SJCRH30 (cell line): ENCODE results near the gene CRTAC1. TPM values are rescaled to one million over a fixed set of nuclear protein-coding genes. Genes with fewer than 3 reads are reported as not detected.

Experiments
- DNase-seq, 2 experiments: peaks; one replicate each; pipeline ENCODE4 v3.0.0-alpha.2; 2015 to 2020
- H3K27ac ChIP-seq: fragments of 250-450 bp; sonication (Bioruptor Pico); 2 replicates; pipeline ENCODE4 v1.5.1; 2020; ENCODE audit warnings: mild to moderate bottlenecking, moderate library complexity
- H3K27me3 ChIP-seq: fragments of 250-450 bp; sonication (Bioruptor Pico); 2 replicates; pipeline ENCODE4 v1.5.1; 2020; ENCODE audit warnings: mild to moderate bottlenecking, moderate library complexity
- H3K36me3 ChIP-seq: fragments of 250-450 bp; sonication (Bioruptor Pico); 2 replicates; pipeline ENCODE4 v1.5.1; 2020; ENCODE audit warnings: mild to moderate bottlenecking, moderate library complexity
- H3K4me1 ChIP-seq: fragments of 250-450 bp; sonication (Bioruptor Pico); 2 replicates; pipeline ENCODE4 v1.5.1; 2020; ENCODE audit warnings: mild to moderate bottlenecking, moderate library complexity
- H3K4me3 ChIP-seq: fragments of 250-450 bp; sonication (Bioruptor Pico); 2 replicates; pipeline ENCODE4 v1.5.1; 2020; ENCODE audit warnings: mild to moderate bottlenecking, moderate library complexity
- H3K9me3 ChIP-seq: fragments of 250-450 bp; sonication (Bioruptor Pico); replicated peaks from 2 replicates; pipeline ENCODE4 v1.5.1; 2020; ENCODE audit warnings: mild to moderate bottlenecking, moderate library complexity
- total RNA-seq: library from RNA; depleted of rRNA; stranded (reverse); fragments of >200 nt; shearing (Covaris generic); gene quantifications from 2 replicates; pipeline ENCODE4 v1.2.3, GENCODE V29; 2014

The CRTAC1 gene
- total RNA-seq, 1 experiment from 2014 or later: not detected

DNA sequence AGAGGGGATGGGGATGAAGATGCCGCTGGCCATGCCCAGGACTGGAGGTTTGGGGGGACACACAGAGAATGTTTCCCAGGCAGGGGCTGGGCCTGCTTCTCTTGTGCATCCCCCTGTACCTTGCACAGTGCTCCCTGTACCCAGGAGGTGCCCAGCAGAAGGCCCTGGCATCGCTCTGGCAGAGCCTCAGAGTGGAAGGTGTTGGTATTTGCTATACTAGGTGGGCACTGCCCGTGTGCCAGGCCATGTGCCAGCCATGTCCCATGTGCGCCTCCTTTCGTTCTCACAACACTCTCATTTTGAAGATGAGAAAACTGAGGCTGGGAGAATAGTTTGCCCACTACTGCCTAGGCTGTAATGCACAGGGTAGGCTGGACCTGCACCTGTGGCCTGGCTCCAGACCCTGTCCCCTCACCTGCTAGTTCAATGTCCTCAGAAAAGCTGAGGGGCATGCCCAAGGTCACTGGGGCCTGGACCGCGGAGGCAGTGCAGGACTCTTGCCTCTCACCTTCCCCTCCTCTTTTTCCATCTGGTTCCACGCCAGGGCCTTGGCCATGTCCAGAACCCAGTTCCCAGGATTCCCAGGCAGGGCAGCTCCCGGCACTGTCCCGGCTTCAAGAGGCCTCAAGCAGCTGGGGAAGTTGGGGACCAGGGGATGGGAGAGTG, 116.1 kb downstream of the CRTAC1 start:
- peaks cover 2% of the 10 kb centered on the region; the same call in 1 of the 2 replicates for H3K4me1 ChIP-seq
- peaks cover 29% of the 10 kb centered on the region for H3K27me3 ChIP-seq
- no peaks in the 10 kb centered on the region for H3K9me3 ChIP-seq
- H3K36me3 ChIP-seq: no peaks in the 10 kb centered on the region
- no peak overlapping the region for H3K4me3 ChIP-seq
- H3K27ac ChIP-seq: no peak overlapping the region
- DNase-seq: no peak

DNA sequence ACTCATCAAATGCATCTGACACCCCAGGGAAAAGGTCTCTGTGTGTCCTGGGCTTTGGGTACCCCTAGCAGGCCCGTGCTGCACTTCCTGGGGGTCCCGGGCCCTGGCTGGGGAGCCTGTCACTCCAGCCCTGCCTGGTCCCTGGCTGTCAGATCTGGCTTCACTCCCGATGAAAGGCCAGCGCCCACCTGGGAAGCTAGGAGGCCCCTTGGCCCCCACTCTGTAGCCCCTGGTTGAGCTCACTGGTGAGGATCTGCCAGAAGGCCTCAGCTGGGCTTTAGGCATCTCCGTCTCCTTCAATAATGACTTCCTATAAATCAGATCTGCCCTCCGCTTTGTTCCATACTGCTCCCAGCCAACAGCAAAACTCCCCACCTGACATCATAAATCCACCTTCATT, 116.8 kb downstream of the CRTAC1 start:
- Histone ChIP-seq H3K27ac (no peak overlapping the region), H3K4me1 (peaks cover 2% of the 10 kb centered on the region; the same call in 1 of the 2 replicates), H3K9me3 (no peaks in the 10 kb centered on the region), H3K4me3 (no peak overlapping the region), H3K27me3 (peaks cover 32% of the 10 kb centered on the region), H3K36me3 (no peaks in the 10 kb centered on the region)
- DNase-seq: no peak

DNA sequence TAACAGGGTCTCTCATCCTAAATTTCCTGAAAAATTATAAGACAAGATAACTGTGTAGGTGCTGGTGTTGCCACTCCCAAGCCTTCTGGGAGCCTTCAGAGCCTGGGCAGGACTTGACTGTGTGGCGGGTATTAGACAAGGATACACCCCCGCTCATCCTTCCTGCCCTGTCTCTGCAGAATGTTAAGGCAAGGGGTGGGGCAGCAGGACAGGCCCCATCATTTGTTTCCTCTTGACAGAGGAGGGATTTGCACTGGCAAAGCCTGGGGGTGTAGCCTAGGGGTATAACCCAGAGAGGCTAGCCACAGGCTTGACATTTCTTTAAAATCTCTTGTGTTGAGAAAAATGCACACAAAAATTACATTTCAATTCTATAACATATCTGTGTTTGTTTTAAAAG, 117.2 kb downstream of the CRTAC1 start:
- Histone ChIP-seq H3K27ac (no peak overlapping the region), H3K4me1 (peaks cover 2% of the 10 kb centered on the region; the same call in 1 of the 2 replicates), H3K9me3 (no peaks in the 10 kb centered on the region), H3K4me3 (no peak overlapping the region), H3K36me3 (no peaks in the 10 kb centered on the region), H3K27me3 (peaks cover 29% of the 10 kb centered on the region)
- no peak for DNase-seq

DNA sequence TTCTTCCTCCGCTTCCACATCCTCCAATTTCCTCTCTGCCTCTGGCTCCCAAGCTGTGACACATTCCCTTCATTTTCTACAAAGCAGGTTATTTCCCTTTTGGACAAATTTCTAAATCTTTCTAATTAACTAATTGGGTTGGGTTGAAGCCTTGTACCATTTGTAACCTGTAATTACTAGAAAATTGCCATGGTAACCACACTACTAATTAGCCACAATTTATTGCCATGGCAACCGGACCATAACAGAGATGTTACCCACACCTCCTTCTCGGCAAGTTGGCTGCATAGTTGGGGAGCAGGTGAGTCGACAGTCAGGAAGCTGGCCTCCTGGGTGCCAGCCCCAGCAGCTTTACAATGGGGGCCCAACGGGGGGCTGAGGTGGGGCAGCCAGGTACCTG, 119.2 kb downstream of the CRTAC1 start:
- H3K4me3 ChIP-seq: no peak overlapping the region
- H3K27ac ChIP-seq: no peak overlapping the region
- peaks cover 2% of the 10 kb centered on the region; the same call in 1 of the 2 replicates for H3K4me1 ChIP-seq
- H3K36me3 ChIP-seq: no peaks in the 10 kb centered on the region
- no peaks in the 10 kb centered on the region for H3K9me3 ChIP-seq
- DNase-seq: no peak
- H3K27me3 ChIP-seq: peaks cover 26% of the 10 kb centered on the region

DNA sequence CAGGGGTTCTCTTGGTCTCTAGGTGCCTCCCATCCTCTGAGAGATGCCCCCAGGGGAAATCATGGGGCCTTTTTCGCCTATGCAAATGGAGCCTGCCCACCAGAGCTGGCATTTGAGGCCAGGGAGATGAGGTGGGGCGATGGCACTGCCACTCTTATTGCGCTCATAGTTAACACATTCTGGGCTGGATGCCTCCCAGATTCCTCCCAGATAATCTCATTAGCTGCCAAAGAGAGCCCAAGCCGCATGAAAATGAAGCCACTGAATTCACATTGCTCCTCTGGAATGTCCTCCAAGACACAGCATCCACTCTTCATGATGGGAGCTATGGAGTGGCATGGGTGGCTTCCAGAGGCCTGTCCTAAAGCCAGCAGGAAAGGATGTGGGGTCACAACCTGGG, 119.8 kb downstream of the CRTAC1 start:
- H3K27me3 ChIP-seq: peaks cover 29% of the 10 kb centered on the region
- no peak overlapping the region for H3K4me3 ChIP-seq
- no peaks in the 10 kb centered on the region for H3K9me3 ChIP-seq
- no peak overlapping the region for H3K27ac ChIP-seq
- H3K36me3 ChIP-seq: no peaks in the 10 kb centered on the region
- DNase-seq: no peak
- H3K4me1 ChIP-seq: peaks cover 2% of the 10 kb centered on the region; the same call in 1 of the 2 replicates

DNA sequence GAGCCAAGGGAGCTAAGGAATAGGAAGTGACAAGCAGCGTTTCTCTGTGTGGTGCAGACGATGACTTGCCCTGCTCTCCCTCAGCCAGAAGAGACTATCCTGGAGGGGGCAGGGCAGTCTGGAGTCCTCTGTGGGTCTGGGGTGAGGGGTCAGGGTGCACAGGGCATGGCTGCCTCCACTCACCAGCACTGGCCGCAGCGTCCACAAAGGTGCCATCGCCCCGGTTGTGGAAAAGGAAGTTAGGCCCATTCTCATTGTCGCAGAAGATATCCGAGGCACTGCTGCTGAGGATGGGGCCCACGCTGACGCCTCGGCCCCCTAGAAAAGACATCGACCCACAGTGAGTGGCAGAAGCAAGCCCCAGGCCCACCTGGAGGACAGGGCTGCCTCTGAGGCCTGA, 122.6 kb downstream of the CRTAC1 start:
- peaks cover 29% of the 10 kb centered on the region for H3K27me3 ChIP-seq
- no peak for DNase-seq
- H3K27ac ChIP-seq: no peak overlapping the region
- no peak overlapping the region for H3K4me3 ChIP-seq
- no peaks in the 10 kb centered on the region for H3K4me1 ChIP-seq
- H3K9me3 ChIP-seq: no peaks in the 10 kb centered on the region
- H3K36me3 ChIP-seq: no peaks in the 10 kb centered on the region

DNA sequence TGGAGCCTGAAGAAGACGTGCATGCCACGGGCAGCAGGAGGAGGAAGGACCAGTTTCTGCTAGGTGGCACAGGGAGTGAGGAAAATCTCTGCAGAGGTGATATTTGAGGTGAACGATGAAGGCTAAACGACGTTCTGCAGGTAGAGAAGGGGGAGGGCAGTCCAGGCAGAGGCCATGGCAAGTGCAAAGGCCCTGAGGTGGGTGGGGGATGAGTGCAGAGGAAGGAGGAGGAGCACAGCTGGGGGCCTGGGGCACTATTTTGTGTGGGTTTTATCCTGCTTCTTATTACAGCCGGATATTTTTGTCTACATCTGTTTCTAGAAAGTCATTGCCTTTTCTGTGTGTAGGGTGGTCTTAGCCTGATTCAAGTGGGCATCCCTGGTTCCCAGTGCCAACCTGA, 123.2 kb downstream of the CRTAC1 start:
- no peaks in the 10 kb centered on the region for H3K36me3 ChIP-seq
- peaks cover 24% of the 10 kb centered on the region for H3K27me3 ChIP-seq
- H3K4me3 ChIP-seq: no peak overlapping the region
- no peak for DNase-seq
- H3K9me3 ChIP-seq: no peaks in the 10 kb centered on the region
- no peak overlapping the region for H3K27ac ChIP-seq
- no peaks in the 10 kb centered on the region for H3K4me1 ChIP-seq

DNA sequence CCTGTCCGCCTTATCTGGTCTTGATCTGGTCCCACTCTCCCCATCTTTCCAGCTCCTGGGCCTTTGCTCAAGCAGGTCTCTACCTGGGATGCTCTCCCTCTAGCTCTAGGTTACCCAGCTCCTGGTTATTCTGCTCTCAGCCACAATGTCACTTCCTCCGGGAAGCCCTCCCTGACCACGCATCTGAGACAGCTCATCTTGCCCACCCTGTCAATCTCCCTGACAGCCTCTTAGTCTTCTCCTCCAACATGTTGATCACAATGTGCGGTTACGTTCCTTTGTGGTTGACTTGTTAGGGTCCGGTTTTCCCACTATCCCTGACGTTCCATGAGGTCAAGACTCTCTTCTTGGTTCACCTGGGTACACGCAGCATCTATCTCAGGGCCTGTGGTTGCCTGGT, 125.1 kb downstream of the CRTAC1 start:
- H3K9me3 ChIP-seq: no peaks in the 10 kb centered on the region
- DNase-seq: no peak
- peaks cover 33% of the 10 kb centered on the region for H3K27me3 ChIP-seq
- H3K4me3 ChIP-seq: no peak overlapping the region
- H3K36me3 ChIP-seq: no peaks in the 10 kb centered on the region
- H3K4me1 ChIP-seq: no peaks in the 10 kb centered on the region
- no peak overlapping the region for H3K27ac ChIP-seq

DNA sequence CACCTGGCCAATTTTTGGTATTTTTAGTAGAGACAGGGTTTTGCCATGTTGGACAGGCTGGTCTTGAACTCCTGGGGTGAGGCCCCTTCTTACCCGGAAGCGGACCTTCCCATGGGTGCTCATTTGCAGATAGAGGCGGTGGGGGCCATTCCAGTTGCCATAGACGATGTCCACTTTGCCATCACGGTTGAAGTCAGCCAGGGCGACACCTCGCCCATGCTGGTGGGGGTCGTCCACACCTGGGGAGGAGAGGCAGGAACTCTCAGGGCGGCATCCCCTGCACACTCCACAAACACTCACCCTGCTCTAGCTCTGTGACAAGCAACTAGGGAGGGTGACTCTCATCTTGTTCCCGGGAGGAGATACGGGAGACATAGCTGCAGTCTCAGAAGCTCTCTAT, 125.8 kb downstream of the CRTAC1 start:
- Histone ChIP-seq H3K27ac (no peak overlapping the region), H3K9me3 (no peaks in the 10 kb centered on the region), H3K4me1 (no peaks in the 10 kb centered on the region), H3K4me3 (no peak overlapping the region), H3K36me3 (no peaks in the 10 kb centered on the region), H3K27me3 (peaks cover 36% of the 10 kb centered on the region)
- no peak for DNase-seq

DNA sequence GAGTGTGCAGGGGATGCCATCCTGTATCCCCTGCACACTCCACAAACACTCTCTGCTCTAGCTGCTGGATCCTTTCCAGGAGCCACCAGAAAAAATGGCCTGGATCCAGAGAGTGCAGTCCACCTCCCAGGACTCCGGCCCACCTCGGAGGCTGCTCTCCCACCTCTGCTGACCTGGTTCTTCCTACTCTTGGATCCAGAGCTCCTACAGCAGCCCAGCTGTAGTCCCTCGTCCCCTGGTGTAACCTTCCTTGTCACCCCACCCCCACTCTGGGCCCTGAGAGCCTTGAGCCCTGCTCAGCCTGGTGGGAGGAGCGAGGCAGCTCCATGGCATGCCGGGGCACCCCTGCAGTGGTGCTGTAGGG, 126.4 kb downstream of the CRTAC1 start:
- no peak for DNase-seq
- H3K27me3 ChIP-seq: peaks cover 36% of the 10 kb centered on the region
- H3K4me3 ChIP-seq: no peak overlapping the region
- no peaks in the 10 kb centered on the region for H3K4me1 ChIP-seq
- no peak overlapping the region for H3K27ac ChIP-seq
- no peaks in the 10 kb centered on the region for H3K9me3 ChIP-seq
- H3K36me3 ChIP-seq: no peaks in the 10 kb centered on the region

DNA sequence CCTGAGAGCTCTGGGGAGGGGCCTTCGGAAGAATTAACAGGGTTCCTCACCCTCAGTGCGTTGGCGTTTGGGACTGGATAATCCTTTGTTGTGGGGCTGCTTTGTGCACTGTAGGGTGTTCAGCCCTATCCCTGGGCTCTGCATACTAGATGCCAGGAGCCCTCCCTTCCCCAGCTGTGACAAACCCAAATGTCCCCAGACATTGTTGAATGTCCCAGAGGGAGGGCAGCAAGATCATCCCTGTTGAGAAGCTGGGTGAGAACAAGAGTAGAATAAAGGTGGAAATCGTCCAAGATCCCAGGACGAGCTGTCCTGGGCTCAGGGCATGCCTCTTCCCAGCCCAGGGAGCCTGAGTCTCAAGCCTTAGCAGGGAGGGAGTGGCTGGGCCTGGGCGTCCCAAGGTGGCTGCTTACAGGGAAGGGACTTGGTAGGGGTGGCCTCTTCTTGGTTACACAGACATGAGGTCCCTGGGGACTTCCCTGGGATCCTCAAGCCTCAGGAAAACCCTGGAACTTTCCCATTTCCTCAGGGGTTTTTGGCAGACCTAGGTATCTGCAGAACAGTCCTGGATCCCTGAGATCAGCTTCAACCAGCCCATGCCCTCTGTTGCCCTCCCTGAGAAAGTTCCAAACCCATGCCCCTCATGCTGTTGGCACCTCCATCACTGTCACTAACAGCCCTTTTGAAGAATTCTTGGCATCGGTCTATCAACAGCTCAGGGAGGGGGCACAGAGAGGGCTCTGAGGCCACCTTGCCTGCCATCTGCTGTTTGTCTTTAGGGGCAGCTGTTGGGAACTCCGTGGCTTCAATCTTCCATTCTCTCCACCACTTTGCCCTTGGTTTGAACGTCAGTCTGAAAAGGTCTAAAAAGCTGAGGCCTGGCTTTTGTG, 127.0 kb downstream of the CRTAC1 start:
- Histone ChIP-seq H3K27me3 (peaks cover 36% of the 10 kb centered on the region), H3K4me1 (no peaks in the 10 kb centered on the region), H3K4me3 (no peak overlapping the region), H3K36me3 (no peaks in the 10 kb centered on the region), H3K27ac (no peak overlapping the region), H3K9me3 (no peaks in the 10 kb centered on the region)
- DNase-seq: peak in 1 of 2 experiments; percentile 30

DNA sequence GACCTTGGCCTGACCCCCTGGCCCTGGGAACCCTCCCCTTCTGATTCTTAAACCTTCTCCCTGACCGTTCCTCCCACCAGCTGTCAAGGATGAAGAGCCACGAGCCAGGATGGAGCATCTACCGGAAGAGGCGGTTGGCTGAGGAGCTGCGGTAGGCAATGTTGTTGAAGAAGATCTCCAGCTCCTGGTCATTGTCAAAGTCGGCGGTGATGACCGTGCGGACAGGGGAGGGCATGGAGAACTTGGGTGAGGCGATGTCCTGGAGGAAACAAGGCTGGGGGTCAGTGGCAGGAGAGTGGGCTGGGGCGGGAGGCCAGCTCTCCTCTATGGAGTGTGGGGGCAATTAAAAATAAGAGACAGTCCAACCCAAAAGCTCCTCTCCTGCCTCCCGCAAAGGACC, 129.0 kb downstream of the CRTAC1 start:
- Histone ChIP-seq H3K9me3 (no peaks in the 10 kb centered on the region), H3K4me3 (no peak overlapping the region), H3K27me3 (peaks cover 27% of the 10 kb centered on the region), H3K4me1 (no peaks in the 10 kb centered on the region), H3K27ac (no peak overlapping the region), H3K36me3 (no peaks in the 10 kb centered on the region)
- DNase-seq: no peak

DNA sequence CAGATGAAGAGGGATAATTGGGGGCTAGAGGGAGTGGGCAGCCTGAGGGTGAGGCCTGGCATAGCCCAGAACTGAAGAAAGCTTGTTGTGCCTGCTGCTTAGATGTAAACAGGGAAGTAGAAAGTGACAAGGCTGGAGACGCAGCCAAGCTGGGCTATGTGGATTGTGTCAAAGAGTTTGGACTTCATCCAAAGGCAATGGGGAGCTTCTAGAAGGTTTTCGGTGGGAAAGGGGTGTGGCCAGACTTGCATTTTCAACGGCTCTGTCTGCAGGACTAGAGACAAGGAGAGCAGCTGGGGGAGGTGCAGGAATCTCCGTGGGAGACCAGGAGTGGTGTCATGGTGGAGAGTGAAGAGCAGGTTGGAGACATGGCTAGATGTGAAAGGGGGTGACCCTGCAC, 132.0 kb downstream of the CRTAC1 start:
- Histone ChIP-seq H3K27me3 (peaks cover 18% of the 10 kb centered on the region), H3K36me3 (no peaks in the 10 kb centered on the region), H3K4me1 (no peaks in the 10 kb centered on the region), H3K27ac (no peak overlapping the region), H3K9me3 (no peaks in the 10 kb centered on the region), H3K4me3 (no peak overlapping the region)
- DNase-seq: no peak

DNA sequence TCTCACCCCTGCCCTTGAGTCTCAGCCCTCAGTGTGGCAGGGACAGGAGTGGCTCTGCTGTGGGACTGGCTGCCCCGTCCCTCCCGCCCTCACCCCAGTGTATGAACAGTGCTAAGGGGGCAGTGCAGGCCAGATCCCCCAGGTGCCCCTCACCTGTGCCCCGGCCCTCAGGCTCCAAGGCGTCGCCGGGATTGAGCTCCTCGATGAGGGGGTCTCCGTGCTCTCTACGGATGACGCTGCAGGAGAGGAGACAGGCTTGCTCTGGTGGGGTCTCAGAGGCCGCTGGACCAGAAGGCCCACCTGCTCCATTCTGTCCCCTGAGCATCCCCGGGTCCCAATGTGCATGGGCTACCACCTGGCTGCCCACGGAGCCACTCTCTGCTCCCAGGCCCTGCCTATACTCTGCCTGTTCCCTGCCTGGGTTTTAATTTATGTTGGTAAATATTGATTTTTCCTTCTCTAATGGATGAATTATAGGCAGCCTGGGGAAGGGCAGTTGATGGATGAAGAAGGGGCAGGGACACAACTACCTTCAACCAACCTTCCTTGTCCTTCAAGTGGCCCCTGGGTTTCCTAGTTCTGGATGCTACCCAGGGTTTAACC, 133.6 kb downstream of the CRTAC1 start:
- no peaks in the 10 kb centered on the region for H3K4me1 ChIP-seq
- DNase-seq: no peak
- no peaks in the 10 kb centered on the region for H3K36me3 ChIP-seq
- peaks cover 21% of the 10 kb centered on the region for H3K27me3 ChIP-seq
- H3K27ac ChIP-seq: no peak overlapping the region
- H3K9me3 ChIP-seq: no peaks in the 10 kb centered on the region
- H3K4me3 ChIP-seq: no peak overlapping the region

DNA sequence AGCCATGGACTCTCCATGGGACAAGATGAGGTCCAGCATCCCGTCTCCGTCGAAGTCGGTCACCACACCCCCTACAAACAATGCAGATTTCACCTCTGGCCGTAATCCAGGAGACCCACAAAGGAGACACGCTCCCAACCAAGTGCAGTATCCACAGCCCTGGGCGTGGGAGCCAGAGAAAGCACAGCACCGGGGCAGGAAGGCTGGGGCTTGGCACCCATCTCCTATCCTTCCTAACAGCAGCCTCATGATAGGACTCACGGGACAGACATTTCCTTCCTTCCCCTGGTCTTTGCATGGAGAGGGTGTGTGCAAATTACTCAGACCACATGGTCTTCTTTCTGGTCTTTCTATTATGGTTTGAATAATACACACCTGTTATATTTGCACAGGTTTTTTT, 134.5 kb downstream of the CRTAC1 start:
- Histone ChIP-seq H3K27ac (no peak overlapping the region), H3K36me3 (no peaks in the 10 kb centered on the region), H3K27me3 (peaks cover 19% of the 10 kb centered on the region; the same call in 1 of the 2 replicates), H3K4me3 (no peak overlapping the region), H3K9me3 (no peaks in the 10 kb centered on the region), H3K4me1 (no peaks in the 10 kb centered on the region)
- no peak for DNase-seq
